ENCODE results near the gene PSMD12.

Gene PSMD12

DNA sequence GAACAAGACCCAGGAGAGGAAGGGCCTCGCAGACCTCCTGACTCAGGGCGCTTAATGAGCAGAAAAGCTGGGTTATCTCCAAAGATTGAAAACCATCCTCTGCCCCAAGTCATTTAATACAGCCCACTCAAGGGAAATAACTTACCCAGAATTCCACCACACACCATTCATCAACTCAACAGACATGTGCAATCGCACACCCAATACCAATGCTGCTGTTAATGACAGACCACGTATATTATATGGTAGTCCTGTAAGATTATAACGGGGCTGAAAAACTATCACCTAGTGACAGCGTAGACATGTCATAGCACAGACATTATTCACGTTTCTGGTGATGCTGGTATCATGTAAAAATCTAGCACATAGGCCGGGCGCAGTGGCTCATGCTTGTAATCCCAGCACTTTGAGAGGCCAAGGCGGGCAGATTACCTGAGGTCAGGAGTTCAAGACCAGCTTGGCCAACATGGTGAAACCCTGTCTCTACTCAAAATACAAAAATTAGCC is 68.9 kb downstream of the PSMD12 start:
- DNase-seq: no peak

DNA sequence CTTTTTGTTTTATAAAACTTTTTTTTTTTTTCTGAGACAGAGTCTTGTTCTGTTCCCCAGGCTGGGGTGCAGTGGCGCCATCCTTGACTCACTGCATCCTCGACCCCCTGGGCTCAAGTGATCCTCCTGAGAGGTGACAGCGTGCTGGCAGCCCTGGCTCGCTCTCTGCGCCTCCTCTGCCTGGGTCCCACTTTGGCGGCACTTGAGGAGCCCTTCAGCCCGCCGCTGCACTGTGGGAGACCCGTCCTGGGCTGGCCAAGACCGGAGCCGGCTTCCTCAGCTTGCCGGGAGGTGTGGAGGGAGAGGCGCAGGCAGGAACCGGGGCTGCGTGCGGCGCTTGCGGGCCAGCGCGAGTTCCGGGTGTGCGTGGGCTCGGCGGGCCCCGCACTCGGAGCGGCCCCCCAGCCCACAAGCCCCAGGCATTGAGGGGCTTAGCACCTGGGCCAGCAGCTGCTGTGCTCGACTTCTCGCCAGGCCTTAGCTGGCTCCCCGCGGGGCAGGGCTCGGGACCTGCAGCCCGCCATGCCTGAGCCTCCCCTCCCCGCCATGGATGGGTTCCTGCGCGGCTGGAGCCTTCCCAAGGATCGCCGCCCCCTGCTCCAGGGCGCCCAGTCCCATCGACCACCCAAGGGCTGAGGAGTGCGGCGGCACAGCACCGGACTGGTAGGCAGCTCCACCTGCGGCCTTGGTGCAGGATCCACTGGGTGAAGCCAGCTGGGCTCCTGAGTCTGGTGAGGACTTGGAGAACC is 71.8 kb downstream of the PSMD12 start:
- DNase-seq: no peak

GRCh38 chr17:67293251-67294203 is 72.8 kb downstream of the PSMD12 start:
- no peak for DNase-seq

- no peak for DNase-seq
Measured at GRCh38 chr17:67290711-67291291, 75.6 kb downstream of the PSMD12 start.

DNA sequence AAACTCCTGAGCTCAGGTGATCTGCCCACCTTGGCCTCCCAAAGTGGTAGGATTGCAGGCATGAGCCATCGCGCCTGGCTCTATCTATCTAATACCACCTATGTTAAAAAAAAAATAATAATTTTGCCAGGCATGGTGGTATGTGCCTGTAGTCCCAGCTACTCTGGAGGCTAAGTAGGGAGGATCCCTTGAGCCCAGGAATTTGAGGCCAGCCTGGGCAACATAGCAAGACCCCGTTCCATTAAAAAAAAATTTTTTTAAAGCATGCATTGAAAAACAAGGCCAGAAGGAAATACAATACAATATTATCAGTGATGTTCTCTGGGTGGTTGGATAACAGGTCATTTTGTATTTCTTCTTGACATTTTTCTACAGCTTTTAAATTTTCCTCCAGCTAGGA is 76.1 kb downstream of the PSMD12 start:
- no peak for DNase-seq

GRCh38 chr17:67289181-67289876 is 77.0 kb downstream of the PSMD12 start:
- DNase-seq: no peak
